SK-N-SH treated with all-trans-retinoic acid at 6 μM for 48 hours (cell line): ENCODE results near the gene PRPF19.

Source experiments
- ARNTL ChIP-seq: fragments of 450-650 bp; formaldehyde crosslinking; IDR thresholded peaks from 2 replicates; pipeline ENCODE4 v1.5.0; 2020; ENCODE audit warnings: low read depth, mild to moderate bottlenecking, moderate library complexity, borderline replicate concordance
- BACH2 ChIP-seq: fragments of 250-450 bp; sonication (Bioruptor Pico); IDR thresholded peaks from 2 replicates; pipeline ENCODE4 v1.9.0; 2021; ENCODE audit warnings: mild to moderate bottlenecking, borderline replicate concordance
- CREB5 ChIP-seq: fragments of 250-450 bp; sonication (Bioruptor Pico); IDR thresholded peaks from 2 replicates; pipeline ENCODE4 v1.5.1; 2020; ENCODE audit warnings: low read depth, mild to moderate bottlenecking, moderate library complexity
- GLIS3 ChIP-seq: fragments of 250-450 bp; sonication (Bioruptor Pico); IDR thresholded peaks from 2 replicates; pipeline ENCODE4 v1.5.0; 2020; ENCODE audit warnings: mild to moderate bottlenecking, moderate library complexity
- ISL1 ChIP-seq: fragments of 250-450 bp; sonication (Bioruptor Pico); IDR thresholded peaks from 2 replicates; pipeline ENCODE4 v2.1.2; 2022; ENCODE audit warnings: mild to moderate bottlenecking, moderate library complexity
- PATZ1 ChIP-seq: fragments of 250-450 bp; sonication (Bioruptor Pico); IDR thresholded peaks from 2 replicates; pipeline ENCODE4 v1.8.0; 2020; ENCODE audit warnings: mild to moderate bottlenecking, moderate library complexity, borderline replicate concordance
- POU6F1 ChIP-seq: fragments of 250-450 bp; sonication (Bioruptor Pico); IDR thresholded peaks from 2 replicates; pipeline ENCODE4 v1.8.0; 2021; ENCODE audit warnings: low read depth, mild to moderate bottlenecking, moderate library complexity, borderline replicate concordance
- PPARA ChIP-seq: fragments of 250-450 bp; sonication (Bioruptor Pico); IDR thresholded peaks from 2 replicates; pipeline ENCODE4 v1.5.0; 2020; ENCODE audit warnings: mild to moderate bottlenecking, borderline replicate concordance

GRCh38 chr11:60910281-60910687 is 3.9 kb upstream of the PRPF19 start:
- TF ChIP-seq GLIS3 (CRISPR knock-in tag) (no peak), PATZ1 (CRISPR knock-in tag) (no peak), ISL1 (CRISPR knock-in tag) (no peak), PPARA (CRISPR knock-in tag) (no peak), BACH2 (CRISPR knock-in tag) (no peak), POU6F1 (CRISPR knock-in tag) (no peak), CREB5 (CRISPR knock-in tag) (no peak), ARNTL (no peak)
